ENCODE measurements around the gene TSPAN33.
"Not testable (repeated sequence)": the region's sequence is repeated elsewhere in the genome, so short reads cannot be mapped to it uniquely, and the experiment has no call there.

Gene TSPAN33

DNA sequence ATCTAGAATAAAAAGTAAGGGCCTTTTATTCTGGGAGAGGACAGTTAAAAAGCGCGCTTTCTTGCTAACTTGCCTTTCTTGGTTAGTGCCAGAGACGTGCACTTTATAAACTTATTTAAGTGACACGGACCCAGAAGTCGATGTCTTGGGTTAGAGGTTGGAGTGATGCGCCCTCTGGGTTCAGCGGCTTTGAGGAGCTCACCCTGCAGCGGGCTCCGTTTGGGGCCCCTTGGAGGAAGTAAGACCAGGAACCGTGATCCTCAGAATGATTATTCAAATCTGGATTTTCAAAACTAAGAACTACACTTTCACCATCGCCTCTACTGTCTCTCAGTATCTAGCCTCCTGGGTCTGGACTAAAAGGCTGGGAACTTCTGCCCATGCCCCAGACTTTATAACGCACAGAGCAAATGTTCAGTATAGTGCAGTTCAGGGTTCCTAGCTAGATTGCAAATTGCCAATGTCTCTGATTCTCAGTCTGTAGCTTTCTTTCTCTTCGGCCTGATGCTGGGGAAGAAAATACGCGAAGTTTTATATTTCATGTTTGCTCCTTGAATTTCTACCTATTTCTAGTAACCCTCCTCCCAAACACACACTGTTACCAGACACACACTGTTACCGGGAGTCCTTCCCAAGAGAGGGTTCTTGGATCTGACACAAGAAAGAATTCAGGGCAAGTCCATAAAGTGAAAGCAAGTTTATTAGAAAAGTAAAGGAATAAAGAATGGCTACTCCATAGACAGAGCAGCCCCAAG is 25.4 kb downstream of the TSPAN33 start:
- DNase-seq (ENCODE audit: low read depth in 4 of 4, low spot score in 1 of 4), result no peak

DNA sequence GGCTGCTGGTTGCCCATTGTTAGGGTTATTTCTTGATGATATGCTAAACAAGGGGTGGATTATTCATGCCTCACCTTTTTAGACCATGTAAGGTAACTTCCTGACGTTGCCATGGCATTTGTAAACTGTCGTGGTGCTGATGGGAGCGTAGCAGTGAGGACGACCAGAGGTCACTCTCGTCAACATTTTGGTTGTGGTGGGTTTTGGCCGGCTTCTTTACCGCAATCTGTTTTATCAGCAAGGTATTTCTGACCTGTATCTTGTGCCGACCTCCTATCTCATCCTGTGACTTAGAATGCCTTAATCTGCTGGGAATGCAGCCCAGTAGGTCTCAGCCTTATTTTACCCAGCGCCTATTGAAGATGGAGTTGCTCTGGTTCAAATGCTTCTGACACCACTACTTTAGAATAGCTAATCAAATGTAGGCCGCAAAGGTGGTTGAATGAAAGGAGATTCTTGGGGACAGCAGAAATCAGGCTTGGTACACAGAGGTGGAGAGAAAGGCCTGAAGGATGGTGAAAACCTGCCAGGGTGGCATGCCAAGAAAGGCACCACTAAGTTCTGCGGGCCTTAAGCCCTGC is 26.0 kb downstream of the TSPAN33 start:
- no peak for DNase-seq (ENCODE audit: low read depth in 4 of 4, low spot score in 1 of 4)

- DNase-seq (ENCODE audit: low read depth in 4 of 4, low spot score in 1 of 4), result not testable (repeated sequence)
These were observed 29.4 kb downstream of the TSPAN33 start for GRCh38 chr7:129173861-129174260.

GRCh38 chr7:129176916-129177710 is 32.6 kb downstream of the TSPAN33 start:
- DNase-seq (ENCODE audit: low read depth in 4 of 4, low spot score in 1 of 4), result no peak

- no peak for DNase-seq (ENCODE audit: low read depth in 4 of 4, low spot score in 1 of 4)
These were observed 40.6 kb downstream of the TSPAN33 start for GRCh38 chr7:129184981-129185670.

- no peak for DNase-seq (ENCODE audit: low read depth in 4 of 4, low spot score in 1 of 4)
These were observed 42.3 kb downstream of the TSPAN33 start for GRCh38 chr7:129186749-129187260.

DNA sequence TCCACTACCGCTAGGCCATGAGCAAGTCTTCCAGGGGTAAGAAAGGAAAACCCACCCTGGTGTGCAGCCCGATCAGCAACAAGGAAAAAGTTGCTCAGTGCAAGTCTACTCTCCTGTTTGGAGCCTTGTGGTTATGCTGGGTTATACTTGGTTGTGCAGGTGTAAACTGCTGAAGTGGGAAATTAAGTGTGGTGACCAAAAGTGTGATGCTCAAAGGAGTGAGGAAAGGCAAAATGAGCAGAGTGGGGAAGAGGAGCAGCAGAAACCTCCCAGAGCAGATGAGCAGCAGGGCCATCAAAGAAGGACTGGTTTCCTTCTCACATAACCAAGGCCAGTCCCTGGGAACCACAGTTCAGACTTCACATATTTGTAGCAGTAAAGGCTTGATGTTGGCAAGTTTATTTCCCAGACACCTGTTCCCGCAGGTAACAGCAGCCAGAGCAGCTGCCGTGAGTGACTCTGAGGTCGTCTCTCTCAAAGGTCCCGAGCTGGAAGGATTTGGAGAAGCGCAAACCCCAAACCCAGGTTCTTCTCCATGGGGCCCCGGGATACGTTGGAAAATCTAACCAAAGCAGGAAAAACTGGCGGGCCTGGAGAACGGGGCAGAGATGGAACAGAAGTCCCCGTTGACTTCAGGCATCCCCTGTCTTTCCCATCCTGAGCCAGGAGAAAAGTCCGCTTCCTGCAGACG is 43.3 kb downstream of the TSPAN33 start:
- no peak for DNase-seq (ENCODE audit: low read depth in 4 of 4, low spot score in 1 of 4)

DNA sequence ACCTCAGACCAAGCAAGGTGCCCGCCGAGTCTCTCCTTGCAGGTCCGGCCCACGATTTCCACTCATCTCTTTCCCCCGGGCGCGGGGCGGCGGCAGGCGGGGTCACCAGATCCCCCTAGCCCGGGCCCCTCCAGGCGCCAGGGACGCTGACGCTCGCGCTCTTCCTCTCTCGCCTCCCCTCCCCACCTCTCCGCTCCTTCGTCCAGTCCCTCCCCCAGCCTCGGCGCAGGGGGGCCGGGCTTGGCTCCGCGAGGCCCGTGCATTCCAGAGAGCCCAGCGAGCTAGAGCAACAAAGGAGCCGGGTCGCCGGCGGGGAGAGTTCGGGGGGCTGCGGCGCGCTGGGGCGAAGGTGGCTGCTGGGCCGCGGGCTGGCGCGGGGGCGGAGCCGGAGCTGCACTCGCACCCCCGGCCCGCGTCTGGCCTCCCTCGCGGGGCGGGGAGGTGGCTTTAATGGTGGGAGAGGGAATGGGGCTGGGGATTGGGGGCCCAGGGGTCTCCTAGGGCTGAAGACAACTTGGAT is 43.9 kb downstream of the TSPAN33 start, which contains the start of gene SMO:
Gene SMO (plus strand): TSS at position 262 of the 520 bp plus-strand sequence. CDS start 519 bp downstream, outside the sequence.
- DNase-seq (ENCODE audit: low read depth in 4 of 4, low spot score in 1 of 4), result no peak

GRCh38 chr7:129188892-129189660 is 44.6 kb downstream of the TSPAN33 start:
- no peak for DNase-seq (ENCODE audit: low read depth in 4 of 4, low spot score in 1 of 4)

- DNase-seq (ENCODE audit: low read depth in 4 of 4, low spot score in 1 of 4), result no peak
These were observed 45.3 kb downstream of the TSPAN33 start for GRCh38 chr7:129189661-129190310.

GRCh38 chr7:129191272-129191671 is 46.8 kb downstream of the TSPAN33 start:
- no peak for DNase-seq (ENCODE audit: low read depth in 4 of 4, low spot score in 1 of 4)

GRCh38 chr7:129193892-129194291 is 49.4 kb downstream of the TSPAN33 start:
- no peak for DNase-seq (ENCODE audit: low read depth in 4 of 4, low spot score in 1 of 4)

DNA sequence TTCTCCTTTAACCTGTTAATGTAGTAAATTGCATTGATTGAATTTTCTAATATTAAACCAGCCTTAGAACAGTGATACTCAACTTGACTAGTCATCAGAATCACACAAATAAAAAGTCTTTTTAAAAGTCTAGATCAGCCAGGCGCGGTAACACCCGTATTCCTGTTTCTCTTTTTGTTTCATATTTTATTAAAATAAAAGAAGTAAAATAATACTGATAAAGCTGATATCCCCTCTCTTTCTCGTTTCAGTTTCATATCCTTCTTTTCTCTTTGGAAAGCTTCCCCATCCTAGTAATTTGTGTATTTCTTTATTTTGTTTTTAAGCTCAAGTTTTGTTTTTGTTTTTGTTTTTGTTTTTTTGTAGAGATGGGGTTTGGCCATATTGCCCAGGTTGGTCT is 53.3 kb downstream of the TSPAN33 start:
- no peak for DNase-seq (ENCODE audit: low read depth in 4 of 4, low spot score in 1 of 4)

DNA sequence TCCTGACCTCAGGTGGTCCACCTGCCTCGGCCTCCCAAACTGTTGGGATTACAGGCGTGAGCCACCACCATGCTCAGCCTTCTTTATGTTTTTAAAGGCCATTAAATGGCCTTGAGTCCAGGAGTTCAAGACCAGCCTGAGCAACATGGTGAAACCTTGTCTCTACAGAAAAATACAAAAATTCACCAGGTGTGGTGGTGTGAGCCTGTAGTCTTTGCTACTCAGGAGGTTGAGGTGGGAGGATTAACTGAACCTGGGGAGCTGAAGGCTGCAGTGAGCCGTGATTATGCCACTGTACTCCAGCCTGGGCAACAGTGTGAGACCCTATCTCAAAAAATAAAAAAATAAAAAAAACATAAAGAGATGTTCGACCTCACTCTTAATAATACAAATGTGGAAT is 54.9 kb downstream of the TSPAN33 start:
- DNase-seq (ENCODE audit: low read depth in 4 of 4, low spot score in 1 of 4), result no peak

- DNase-seq (ENCODE audit: low read depth in 4 of 4, low spot score in 1 of 4), result no peak
These were observed 57.7 kb downstream of the TSPAN33 start for GRCh38 chr7:129202058-129202777.

DNA sequence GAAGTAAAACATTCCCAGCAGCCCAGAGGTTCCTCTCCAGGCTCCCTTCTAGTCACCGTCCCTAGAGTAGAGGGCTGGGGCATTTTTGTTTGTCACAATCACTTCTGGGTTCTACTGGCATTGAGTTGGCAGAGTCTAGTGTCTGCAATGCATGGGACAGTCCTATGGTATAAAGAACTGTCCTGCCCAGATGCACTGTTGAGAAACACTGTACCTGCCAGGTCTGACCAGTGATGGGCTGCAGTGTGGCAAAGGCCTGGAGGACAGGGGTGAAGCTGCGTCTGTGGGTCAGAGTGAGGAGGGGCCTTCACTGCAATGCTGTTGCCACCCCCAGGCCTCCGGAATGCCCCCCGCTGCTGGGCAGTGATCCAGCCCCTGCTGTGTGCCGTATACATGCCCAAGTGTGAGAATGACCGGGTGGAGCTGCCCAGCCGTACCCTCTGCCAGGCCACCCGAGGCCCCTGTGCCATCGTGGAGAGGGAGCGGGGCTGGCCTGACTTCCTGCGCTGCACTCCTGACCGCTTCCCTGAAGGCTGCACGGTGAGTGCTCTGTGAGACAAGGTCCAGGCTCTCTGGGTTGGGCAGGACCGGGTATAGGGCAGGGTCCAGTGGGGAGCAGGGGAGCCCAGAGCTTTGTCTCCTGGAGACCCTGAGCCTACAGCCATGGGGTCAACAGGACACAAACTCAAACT is 58.7 kb downstream of the TSPAN33 start:
- DNase-seq (ENCODE audit: low read depth in 4 of 4, low spot score in 1 of 4), result no peak

- no peak for DNase-seq (ENCODE audit: low read depth in 4 of 4, low spot score in 1 of 4)
These were observed 60.8 kb downstream of the TSPAN33 start for GRCh38 chr7:129205126-129205818.
